ENCODE results near the gene ZBTB7C. TPM values are rescaled to one million over a fixed set of nuclear protein-coding genes. Genes with fewer than 3 reads are reported as not detected.

ZBTB7C gene
- polyA plus RNA-seq, 1 of the 3 experiments (the other 2 are of a cell fraction): 0.05 TPM

GRCh38 chr18:48192542-48192941, 216.6 kb downstream of the ZBTB7C start (continued):
- TF ChIP-seq, protein P1, sequence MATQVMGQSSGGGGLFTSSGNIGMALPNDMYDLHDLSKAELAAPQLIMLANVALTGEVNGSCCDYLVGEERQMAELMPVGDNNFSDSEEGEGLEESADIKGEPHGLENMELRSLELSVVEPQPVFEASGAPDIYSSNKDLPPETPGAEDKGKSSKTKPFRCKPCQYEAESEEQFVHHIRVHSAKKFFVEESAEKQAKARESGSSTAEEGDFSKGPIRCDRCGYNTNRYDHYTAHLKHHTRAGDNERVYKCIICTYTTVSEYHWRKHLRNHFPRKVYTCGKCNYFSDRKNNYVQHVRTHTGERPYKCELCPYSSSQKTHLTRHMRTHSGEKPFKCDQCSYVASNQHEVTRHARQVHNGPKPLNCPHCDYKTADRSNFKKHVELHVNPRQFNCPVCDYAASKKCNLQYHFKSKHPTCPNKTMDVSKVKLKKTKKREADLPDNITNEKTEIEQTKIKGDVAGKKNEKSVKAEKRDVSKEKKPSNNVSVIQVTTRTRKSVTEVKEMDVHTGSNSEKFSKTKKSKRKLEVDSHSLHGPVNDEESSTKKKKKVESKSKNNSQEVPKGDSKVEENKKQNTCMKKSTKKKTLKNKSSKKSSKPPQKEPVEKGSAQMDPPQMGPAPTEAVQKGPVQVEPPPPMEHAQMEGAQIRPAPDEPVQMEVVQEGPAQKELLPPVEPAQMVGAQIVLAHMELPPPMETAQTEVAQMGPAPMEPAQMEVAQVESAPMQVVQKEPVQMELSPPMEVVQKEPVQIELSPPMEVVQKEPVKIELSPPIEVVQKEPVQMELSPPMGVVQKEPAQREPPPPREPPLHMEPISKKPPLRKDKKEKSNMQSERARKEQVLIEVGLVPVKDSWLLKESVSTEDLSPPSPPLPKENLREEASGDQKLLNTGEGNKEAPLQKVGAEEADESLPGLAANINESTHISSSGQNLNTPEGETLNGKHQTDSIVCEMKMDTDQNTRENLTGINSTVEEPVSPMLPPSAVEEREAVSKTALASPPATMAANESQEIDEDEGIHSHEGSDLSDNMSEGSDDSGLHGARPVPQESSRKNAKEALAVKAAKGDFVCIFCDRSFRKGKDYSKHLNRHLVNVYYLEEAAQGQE (IDR thresholded peaks at IDR 0.05; ENCODE audit: low read depth, low read length): no peak
- TF ChIP-seq, protein P2, sequence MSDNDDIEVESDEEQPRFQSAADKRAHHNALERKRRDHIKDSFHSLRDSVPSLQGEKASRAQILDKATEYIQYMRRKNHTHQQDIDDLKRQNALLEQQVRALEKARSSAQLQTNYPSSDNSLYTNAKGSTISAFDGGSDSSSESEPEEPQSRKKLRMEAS (IDR thresholded peaks at IDR 0.05; ENCODE audit: low read depth): no peak
- TF ChIP-seq RFX5 (IDR thresholded peaks at IDR 0.05; ENCODE audit: low read length): no peak
- TF ChIP-seq CHD2 (IDR thresholded peaks at IDR 0.05; ENCODE audit: low read length, partially characterized antibody): no peak
- TF ChIP-seq GATA2 (CRISPR knock-in tag; IDR thresholded peaks at IDR 0.05): no peak
- TF ChIP-seq EP300 (IDR thresholded peaks at IDR 0.05; ENCODE audit: borderline replicate concordance in 1 of 2, low read depth in 1 of 2, low read length in 1 of 2): no peak
- TF ChIP-seq JUND (IDR thresholded peaks at IDR 0.05): no peak

- WGBS (ENCODE audit: low lambda C conversion rate): 67% methylated on average over 3 of the region's 3 CpGs
- no peak overlapping the region for H3K27ac ChIP-seq (ENCODE audit: low read depth in 2 of 2, low read length in 1 of 2)
- peaks cover 10% of the 10 kb centered on the region; the same call in 1 of the 2 replicates for H3K27me3 ChIP-seq (ENCODE audit: insufficient read depth)
- no peak overlapping the region for H2AFZ ChIP-seq (ENCODE audit: low read depth)
- H4K20me1 ChIP-seq (ENCODE audit: insufficient read depth): no peaks in the 10 kb centered on the region
- H3K4me3 ChIP-seq (ENCODE audit: low read depth in 2 of 2, low read length in 1 of 2): no peak overlapping the region
- no peak overlapping the region for H3K4me2 ChIP-seq
- H3K4me1 ChIP-seq (ENCODE audit: control insufficient read depth in 1 of 2, insufficient read depth in 2 of 2, low read depth in 1 of 2, low read length in 1 of 2): peaks cover 0 to 24% of the 10 kb centered on the region in 2 experiments; a peak in 2 of 4 replicates
- DNase-seq: no peak
- no peaks in the 10 kb centered on the region for H3K79me2 ChIP-seq (ENCODE audit: insufficient read depth)
- ChIA-PET POLR2A (no interaction called here), CTCF (interaction anchor here (0.9 to 1.7 kb wide), 7 partner anchors 10 to 273 kb away, joined by 3 to 6 read pairs (median 3); no protein-coding TSS in a partner anchor)
- H3K9me2 ChIP-seq: no peaks in the 10 kb centered on the region
- H3K36me3 ChIP-seq (replicated peaks in 1 of 2; ENCODE audit: control insufficient read depth in 1 of 2, insufficient read depth in 2 of 2, low read length in 1 of 2): no peaks in the 10 kb centered on the region
- TF ChIP-seq TAF1 (IDR thresholded peaks at IDR 0.05; ENCODE audit: borderline replicate concordance, low read depth, low read length) (no peak), JUND (IDR thresholded peaks at IDR 0.05) (no peak), FOSL2 (IDR thresholded peaks at IDR 0.05; ENCODE audit: borderline replicate concordance, low read depth) (no peak), RCOR1 (IDR thresholded peaks at IDR 0.05; ENCODE audit: low read length) (no peak), YY1 (IDR thresholded peaks at IDR 0.05; ENCODE audit: low read depth) (no peak), GABPA (IDR thresholded peaks at IDR 0.05; ENCODE audit: low read depth) (no peak), CHD2 (IDR thresholded peaks at IDR 0.05; ENCODE audit: low read length, partially characterized antibody) (no peak), FOXJ3 (CRISPR knock-in tag; IDR thresholded peaks at IDR 0.05) (no peak), GATA2 (CRISPR knock-in tag; IDR thresholded peaks at IDR 0.05) (no peak), SMC3 (IDR thresholded peaks at IDR 0.05; ENCODE audit: low read depth, low read length) (no peak), RFX5 (IDR thresholded peaks at IDR 0.05; ENCODE audit: low read length) (no peak), POLR2AphosphoS5 (IDR thresholded peaks at IDR 0.05; ENCODE audit: low read depth, low read length) (no peak), TCF12 (IDR thresholded peaks at IDR 0.05) (no peak), IRF3 (IDR thresholded peaks at IDR 0.05; ENCODE audit: low read depth, low read length) (no peak)
- TF ChIP-seq, protein P3, sequence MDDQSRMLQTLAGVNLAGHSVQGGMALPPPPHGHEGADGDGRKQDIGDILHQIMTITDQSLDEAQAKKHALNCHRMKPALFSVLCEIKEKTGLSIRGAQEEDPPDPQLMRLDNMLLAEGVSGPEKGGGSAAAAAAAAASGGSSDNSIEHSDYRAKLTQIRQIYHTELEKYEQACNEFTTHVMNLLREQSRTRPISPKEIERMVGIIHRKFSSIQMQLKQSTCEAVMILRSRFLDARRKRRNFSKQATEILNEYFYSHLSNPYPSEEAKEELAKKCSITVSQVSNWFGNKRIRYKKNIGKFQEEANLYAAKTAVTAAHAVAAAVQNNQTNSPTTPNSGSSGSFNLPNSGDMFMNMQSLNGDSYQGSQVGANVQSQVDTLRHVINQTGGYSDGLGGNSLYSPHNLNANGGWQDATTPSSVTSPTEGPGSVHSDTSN (IDR thresholded peaks at IDR 0.05): no peak
- TF ChIP-seq, protein P4, sequence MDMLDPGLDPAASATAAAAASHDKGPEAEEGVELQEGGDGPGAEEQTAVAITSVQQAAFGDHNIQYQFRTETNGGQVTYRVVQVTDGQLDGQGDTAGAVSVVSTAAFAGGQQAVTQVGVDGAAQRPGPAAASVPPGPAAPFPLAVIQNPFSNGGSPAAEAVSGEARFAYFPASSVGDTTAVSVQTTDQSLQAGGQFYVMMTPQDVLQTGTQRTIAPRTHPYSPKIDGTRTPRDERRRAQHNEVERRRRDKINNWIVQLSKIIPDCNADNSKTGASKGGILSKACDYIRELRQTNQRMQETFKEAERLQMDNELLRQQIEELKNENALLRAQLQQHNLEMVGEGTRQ (IDR thresholded peaks at IDR 0.05; ENCODE audit: borderline replicate concordance, low read depth, low read length): no peak
- TF ChIP-seq, protein P5, sequence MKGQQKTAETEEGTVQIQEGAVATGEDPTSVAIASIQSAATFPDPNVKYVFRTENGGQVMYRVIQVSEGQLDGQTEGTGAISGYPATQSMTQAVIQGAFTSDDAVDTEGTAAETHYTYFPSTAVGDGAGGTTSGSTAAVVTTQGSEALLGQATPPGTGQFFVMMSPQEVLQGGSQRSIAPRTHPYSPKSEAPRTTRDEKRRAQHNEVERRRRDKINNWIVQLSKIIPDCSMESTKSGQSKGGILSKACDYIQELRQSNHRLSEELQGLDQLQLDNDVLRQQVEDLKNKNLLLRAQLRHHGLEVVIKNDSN (IDR thresholded peaks at IDR 0.05; ENCODE audit: borderline replicate concordance, low read depth): no peak
- no peaks in the 10 kb centered on the region for H3K9me3 ChIP-seq
- no peaks in the 10 kb centered on the region for H3F3A ChIP-seq (replicated peaks; ENCODE audit: insufficient read depth)
- H3K9ac ChIP-seq: no peak overlapping the region
These were observed 217.7 kb downstream of the ZBTB7C start for GRCh38 chr18:48191494-48191893.

All from SK-N-SH (cell line).